Esophagus squamous epithelium (tissue), 5 donors: ENCODE results near the gene MACC1. TPM values are rescaled to one million over a fixed set of nuclear protein-coding genes. Genes with fewer than 3 reads are reported as not detected.

Source experiments
- DNase-seq: peaks from one replicate; lab custom pipeline; 2025; lab: John Stamatoyannopoulos, UW
- H3K27ac ChIP-seq, 4 donors: fragments of 200-600 bp; sonication (generic); one replicate each; pipeline ENCODE4 v1.5.1; 2016 to 2019; ENCODE audit warnings: mild to moderate bottlenecking in 1 of 4
- H3K27me3 ChIP-seq, 4 donors: fragments of 200-600 bp; sonication (generic); 1 replicate in 3 of 4; 2 replicates in 1 of 4; pipeline versions ENCODE4 v1.5.1 to v1.6.0; 2017 to 2021; ENCODE audit warnings: antibody characterized with exemption in 1 of 4
- H3K36me3 ChIP-seq, 3 donors: fragments of 200-600 bp; sonication (generic); one replicate each; pipeline ENCODE4 v1.5.1; 2016 to 2019
- H3K4me1 ChIP-seq, 3 donors: fragments of 200-600 bp; sonication (generic); one replicate each; pipeline ENCODE4 v1.5.1; 2017 to 2019
- H3K4me3 ChIP-seq, 4 donors: fragments of 200-600 bp; sonication (generic); 1 replicate in 3 of 4; 2 replicates in 1 of 4; pipeline ENCODE4 v1.5.1; 2016 to 2019; ENCODE audit warnings: mild to moderate bottlenecking in 2 of 4, moderate library complexity in 1 of 4
- H3K9me3 ChIP-seq, 3 donors: fragments of 200-600 bp; sonication (generic); one replicate each; pipeline ENCODE4 v1.5.1; 2016 to 2019
- CTCF ChIP-seq, 6 experiments: fragments of 450-650 bp in 4 of 6; fragments of 200-600 bp in 2 of 6; sonication (generic) in 2 of 6; IDR thresholded peaks; one replicate each; pipeline ENCODE4 v1.5.1; 2016 to 2019; ENCODE audit warnings: antibody characterized with exemption in 6 of 6, mild to moderate bottlenecking in 4 of 6, moderate library complexity in 4 of 6
- POLR2A ChIP-seq, 4 donors: fragments of 450-650 bp; IDR thresholded peaks; one replicate each; pipeline ENCODE4 v1.6.1; 2017; ENCODE audit warnings: antibody characterized with exemption in 4 of 4, mild to moderate bottlenecking in 4 of 4, moderate library complexity in 3 of 4
- WGBS, 2 donors: methylation state at CpG; one replicate each; pipeline ENCODE4 v1.1.5; 2018; 5-methylcytosine and 5-hydroxymethylcytosine counted together
- intact Hi-C: fragments of 100-400 bp; cut with DNase I; formaldehyde crosslinking; loops from one replicate; pipeline ENCODE4 v1.15.0; 2022
- total RNA-seq, 4 donors: library from RNA; depleted of rRNA; stranded (reverse); fragments of >200 nt; gene quantifications; one replicate each; pipeline ENCODE4 v1.1.0, GENCODE V29; 2016
- donor health status: DM: yes; HTN: yes; CAD: no.

Gene MACC1
- total RNA-seq, 4 donors from 2014 or later = 17.4 to 32.8 (median 23.2) TPM

- 75 to 78% methylated on average over 4 of the region's 4 CpGs for WGBS, 2 donors
- Histone ChIP-seq H3K4me1 (peaks cover 0 to 13% (median 0%) of the 10 kb centered on the region in 3 donors), H3K36me3 (no peaks in the 10 kb centered on the region), H3K4me3 (no peak overlapping the region), H3K9me3 (no peaks in the 10 kb centered on the region), H3K27me3 (no peaks in the 10 kb centered on the region), H3K27ac (peak overlapping the region in 1 of 4 donors; percentile 7)
- intact Hi-C loops = no loop called here
- no peak for TF ChIP-seq CTCF (IDR thresholded peaks at IDR 0.05)
- TF ChIP-seq POLR2A (IDR thresholded peaks at IDR 0.05) = no peak
- no peak for DNase-seq
Measured at GRCh38 chr7:20113427-20114027, 103.7 kb downstream of the MACC1 start.

- H3K27ac ChIP-seq = peak overlapping the region in 1 of 4 donors; percentile 7
- DNase-seq = no peak
- H3K36me3 ChIP-seq = no peaks in the 10 kb centered on the region
- H3K27me3 ChIP-seq = no peaks in the 10 kb centered on the region
- no peaks in the 10 kb centered on the region for H3K9me3 ChIP-seq
- H3K4me3 ChIP-seq = no peak overlapping the region
- TF ChIP-seq POLR2A (IDR thresholded peaks at IDR 0.05) (no peak), CTCF (IDR thresholded peaks at IDR 0.05) (no peak)
- intact Hi-C loops = no loop called here
- peaks cover 0 to 19% (median 0%) of the 10 kb centered on the region in 3 donors for H3K4me1 ChIP-seq
Measured at GRCh38 chr7:20112696-20113095, 104.5 kb downstream of the MACC1 start.

GRCh38 chr7:20111821-20112542 is 105.2 kb downstream of the MACC1 start:
- 73 to 78% methylated on average over 2 of the region's 2 CpGs for WGBS, 2 donors
- no peaks in the 10 kb centered on the region for H3K36me3 ChIP-seq
- TF ChIP-seq POLR2A (IDR thresholded peaks at IDR 0.05) = no peak
- no peak for TF ChIP-seq CTCF (IDR thresholded peaks at IDR 0.05)
- peaks cover 0 to 23% (median 0%) of the 10 kb centered on the region in 3 donors for H3K4me1 ChIP-seq
- no peak overlapping the region for H3K27ac ChIP-seq
- intact Hi-C loops = no loop called here
- no peaks in the 10 kb centered on the region for H3K27me3 ChIP-seq
- no peak for DNase-seq
- no peaks in the 10 kb centered on the region for H3K9me3 ChIP-seq
- H3K4me3 ChIP-seq = no peak overlapping the region

- 36 to 39% methylated on average over 3 of the region's 3 CpGs for WGBS, 2 donors
- Histone ChIP-seq H3K27ac (peak overlapping the region in 3 of 4 donors; percentile 36 to 42 (median 38)), H3K4me1 (peaks cover 0 to 12% (median 0%) of the 10 kb centered on the region in 3 donors), H3K36me3 (no peaks in the 10 kb centered on the region), H3K9me3 (no peaks in the 10 kb centered on the region), H3K27me3 (no peaks in the 10 kb centered on the region), H3K4me3 (no peak overlapping the region)
- DNase-seq = no peak
- intact Hi-C loops = no loop called here
- TF ChIP-seq CTCF (IDR thresholded peaks at IDR 0.05) = no peak
- TF ChIP-seq POLR2A (IDR thresholded peaks at IDR 0.05) = no peak
Measured at GRCh38 chr7:20107582-20107981, 109.6 kb downstream of the MACC1 start.

- Histone ChIP-seq H3K9me3 (no peaks in the 10 kb centered on the region), H3K27me3 (no peaks in the 10 kb centered on the region), H3K36me3 (no peaks in the 10 kb centered on the region), H3K4me1 (peaks cover 0 to 10% (median 0%) of the 10 kb centered on the region in 3 donors), H3K4me3 (no peak overlapping the region), H3K27ac (no peak overlapping the region)
- no peak for TF ChIP-seq POLR2A (IDR thresholded peaks at IDR 0.05)
- TF ChIP-seq CTCF (IDR thresholded peaks at IDR 0.05) = no peak
- intact Hi-C loops = no loop called here
- 70 to 90% methylated on average over 1 of the region's 1 CpG for WGBS, 2 donors
- no peak for DNase-seq
Measured at GRCh38 chr7:20104696-20105095, 112.5 kb downstream of the MACC1 start.
